Measurements from ENCODE around the gene MAP1LC3A.

DNA sequence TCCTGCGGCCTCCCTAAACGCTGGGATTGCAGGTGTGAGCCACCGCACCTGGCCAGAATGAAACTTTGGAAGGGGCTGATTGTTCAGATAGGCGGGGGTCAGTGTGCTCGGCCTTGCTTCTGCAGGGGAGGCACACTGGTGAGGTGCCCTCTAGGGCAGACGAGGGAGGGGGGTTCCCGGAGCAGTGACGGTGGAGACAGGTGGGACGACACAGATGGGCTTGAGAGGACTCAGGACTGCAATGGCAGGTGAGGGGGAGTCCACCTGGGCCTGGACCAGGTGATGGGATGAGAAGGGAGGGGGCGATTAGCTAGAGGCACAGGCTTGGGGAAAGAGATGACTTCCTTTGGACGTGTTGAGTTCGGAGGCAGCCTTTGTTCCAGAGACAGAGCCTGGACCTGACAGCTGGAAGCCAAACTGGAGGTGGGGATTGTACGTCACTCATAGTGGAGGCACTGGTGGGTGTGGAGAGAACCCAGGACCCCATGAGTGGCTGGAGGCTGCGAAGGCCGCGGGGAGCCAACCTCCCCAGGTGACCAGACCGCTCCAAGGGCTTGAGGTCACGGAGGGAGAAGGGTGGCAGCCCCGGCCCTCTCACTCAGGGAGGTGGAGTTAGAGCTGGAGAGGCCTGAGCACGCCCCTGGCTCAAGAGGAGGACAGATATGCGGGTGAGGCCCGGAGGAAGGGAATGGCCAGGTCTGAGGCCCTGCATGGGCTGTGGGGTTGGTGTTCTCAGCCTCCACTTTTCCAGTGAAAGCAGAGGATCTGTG is 10.5 kb upstream of the MAP1LC3A start:
- TF ChIP-seq, protein P1, sequence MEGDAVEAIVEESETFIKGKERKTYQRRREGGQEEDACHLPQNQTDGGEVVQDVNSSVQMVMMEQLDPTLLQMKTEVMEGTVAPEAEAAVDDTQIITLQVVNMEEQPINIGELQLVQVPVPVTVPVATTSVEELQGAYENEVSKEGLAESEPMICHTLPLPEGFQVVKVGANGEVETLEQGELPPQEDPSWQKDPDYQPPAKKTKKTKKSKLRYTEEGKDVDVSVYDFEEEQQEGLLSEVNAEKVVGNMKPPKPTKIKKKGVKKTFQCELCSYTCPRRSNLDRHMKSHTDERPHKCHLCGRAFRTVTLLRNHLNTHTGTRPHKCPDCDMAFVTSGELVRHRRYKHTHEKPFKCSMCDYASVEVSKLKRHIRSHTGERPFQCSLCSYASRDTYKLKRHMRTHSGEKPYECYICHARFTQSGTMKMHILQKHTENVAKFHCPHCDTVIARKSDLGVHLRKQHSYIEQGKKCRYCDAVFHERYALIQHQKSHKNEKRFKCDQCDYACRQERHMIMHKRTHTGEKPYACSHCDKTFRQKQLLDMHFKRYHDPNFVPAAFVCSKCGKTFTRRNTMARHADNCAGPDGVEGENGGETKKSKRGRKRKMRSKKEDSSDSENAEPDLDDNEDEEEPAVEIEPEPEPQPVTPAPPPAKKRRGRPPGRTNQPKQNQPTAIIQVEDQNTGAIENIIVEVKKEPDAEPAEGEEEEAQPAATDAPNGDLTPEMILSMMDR (IDR thresholded peaks at IDR 0.05 in 2 of 3, conservative IDR thresholded peaks at IDR 0.05 in 1 of 3; ENCODE audit: borderline replicate concordance in 1 of 3, insufficient read depth in 1 of 3, low read depth in 2 of 3, low read length in 2 of 3), result no peak
- TF ChIP-seq FOSL1 (IDR thresholded peaks at IDR 0.05; ENCODE audit: low read depth), result no peak
- TF ChIP-seq, protein P2, sequence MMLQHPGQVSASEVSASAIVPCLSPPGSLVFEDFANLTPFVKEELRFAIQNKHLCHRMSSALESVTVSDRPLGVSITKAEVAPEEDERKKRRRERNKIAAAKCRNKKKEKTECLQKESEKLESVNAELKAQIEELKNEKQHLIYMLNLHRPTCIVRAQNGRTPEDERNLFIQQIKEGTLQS (IDR thresholded peaks at IDR 0.05), result no peak
- no peak for TF ChIP-seq JUND (IDR thresholded peaks at IDR 0.05)
- TF ChIP-seq POLR2A (IDR thresholded peaks at IDR 0.05; ENCODE audit: borderline replicate concordance, extremely low read depth, insufficient read depth, insufficient read length), result no peak
- no peak for TF ChIP-seq POLR2AphosphoS5 (IDR thresholded peaks at IDR 0.05; ENCODE audit: low read depth, low read length)
- TF ChIP-seq ZNF274 (IDR thresholded peaks at IDR 0.05; ENCODE audit: low read depth, low read length), result no peak
- no peak for TF ChIP-seq EZH2 (IDR thresholded peaks at IDR 0.05)
- no peak for TF ChIP-seq CBX3 (IDR thresholded peaks at IDR 0.05; ENCODE audit: low read depth)
- TF ChIP-seq, protein P3, sequence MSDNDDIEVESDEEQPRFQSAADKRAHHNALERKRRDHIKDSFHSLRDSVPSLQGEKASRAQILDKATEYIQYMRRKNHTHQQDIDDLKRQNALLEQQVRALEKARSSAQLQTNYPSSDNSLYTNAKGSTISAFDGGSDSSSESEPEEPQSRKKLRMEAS (IDR thresholded peaks at IDR 0.05), result no peak
- TF ChIP-seq RAD21 (IDR thresholded peaks at IDR 0.05; ENCODE audit: low read depth), result no peak
